Measurements from ENCODE around the gene OR6S1.
"Not testable (repeated sequence)": the region's sequence is repeated elsewhere in the genome, so short reads cannot be mapped to it uniquely, and the experiment has no call there.

OR6S1 gene

GRCh38 chr14:20642755-20643154 is 1.3 kb upstream of the OR6S1 start:
- H4K12ac ChIP-seq (ENCODE audit: low read depth, low read length); H3K14ac ChIP-seq (ENCODE audit: low read length); H3K4me3 ChIP-seq (ENCODE audit: low read depth, low read length); H3K4me1 ChIP-seq (ENCODE audit: control insufficient read depth in 1 of 2, insufficient read depth in 2 of 2, low read length in 2 of 2); H2BK5ac ChIP-seq (ENCODE audit: low read depth, low read length, poor library complexity); H4K91ac ChIP-seq (ENCODE audit: low read depth, low read length); H2BK12ac ChIP-seq (ENCODE audit: low read length); H3K18ac ChIP-seq (ENCODE audit: low read length); H3K27ac ChIP-seq (ENCODE audit: low read depth, low read length); H3K27me3 ChIP-seq (ENCODE audit: insufficient read depth, low read length); H2AFZ ChIP-seq (ENCODE audit: insufficient read depth, low read length, poor library complexity); H3K79me2 ChIP-seq (ENCODE audit: control insufficient read depth, insufficient read depth, low read length, poor library complexity); H3K79me1 ChIP-seq (ENCODE audit: low read length); H4K8ac ChIP-seq (ENCODE audit: low read depth, low read length); H3K4me2 ChIP-seq (ENCODE audit: low read length); H3K9ac ChIP-seq (ENCODE audit: low read length); H2AK5ac ChIP-seq (ENCODE audit: low read length); DNase-seq; H3K4ac ChIP-seq (ENCODE audit: low read depth, low read length); H3K9me3 ChIP-seq (ENCODE audit: insufficient read depth, low read depth, low read length); H3K36me3 ChIP-seq (ENCODE audit: control insufficient read depth in 1 of 2, insufficient read depth in 2 of 2, low read length in 2 of 2); H3K23ac ChIP-seq (ENCODE audit: low read length); H2BK120ac ChIP-seq (ENCODE audit: insufficient read depth, low read length, poor library complexity): not testable (repeated sequence)
- WGBS (ENCODE audit: extremely low coverage, insufficient coverage, insufficient read length), result no CpG with 5 or more reads among the region's 3 CpGs

GRCh38 chr14:20642182-20642581 is 691 bp upstream of the OR6S1 start:
- no peak overlapping the region for H4K8ac ChIP-seq (ENCODE audit: low read depth, low read length)
- DNase-seq, result no peak
- H3K27me3 ChIP-seq (ENCODE audit: insufficient read depth, low read length), result no peaks in the 10 kb centered on the region
- H3K4me2 ChIP-seq (ENCODE audit: low read length), result no peak overlapping the region
- H3K4ac ChIP-seq (ENCODE audit: low read depth, low read length), result no peak overlapping the region
- H3K14ac ChIP-seq (ENCODE audit: low read length), result no peak overlapping the region
- H3K27ac ChIP-seq (ENCODE audit: low read depth, low read length), result no peak overlapping the region
- H4K12ac ChIP-seq (ENCODE audit: low read depth, low read length), result no peak overlapping the region
- no peak overlapping the region for H2AK5ac ChIP-seq (ENCODE audit: low read length)
- WGBS (ENCODE audit: extremely low coverage, insufficient coverage, insufficient read length), result no CpG with 5 or more reads among the region's 7 CpGs
- H3K9ac ChIP-seq (ENCODE audit: low read length), result no peak overlapping the region
- H3K23ac ChIP-seq (ENCODE audit: low read length), result no peak overlapping the region
- no peaks in the 10 kb centered on the region for H3K9me3 ChIP-seq (ENCODE audit: insufficient read depth, low read depth, low read length)
- no peaks in the 10 kb centered on the region for H3K4me1 ChIP-seq (ENCODE audit: control insufficient read depth in 1 of 2, insufficient read depth in 2 of 2, low read length in 2 of 2)
- no peaks in the 10 kb centered on the region for H3K79me1 ChIP-seq (ENCODE audit: low read length)
- no peak overlapping the region for H2AFZ ChIP-seq (ENCODE audit: insufficient read depth, low read length, poor library complexity)
- no peak overlapping the region for H2BK12ac ChIP-seq (ENCODE audit: low read length)
- H3K79me2 ChIP-seq (ENCODE audit: control insufficient read depth, insufficient read depth, low read length, poor library complexity), result no peaks in the 10 kb centered on the region
- H4K91ac ChIP-seq (ENCODE audit: low read depth, low read length), result no peak overlapping the region
- no peaks in the 10 kb centered on the region for H3K36me3 ChIP-seq (ENCODE audit: control insufficient read depth in 1 of 2, insufficient read depth in 2 of 2, low read length in 2 of 2)
- no peak overlapping the region for H2BK120ac ChIP-seq (ENCODE audit: insufficient read depth, low read length, poor library complexity)
- no peak overlapping the region for H3K4me3 ChIP-seq (ENCODE audit: low read depth, low read length)
- H2BK5ac ChIP-seq (ENCODE audit: low read depth, low read length, poor library complexity), result no peak overlapping the region
- no peak overlapping the region for H3K18ac ChIP-seq (ENCODE audit: low read length)

GRCh38 chr14:20632831-20633691 is 8.4 kb downstream of the OR6S1 start:
- Histone ChIP-seq H4K91ac (ENCODE audit: low read depth, low read length) (no peak overlapping the region), H3K4ac (ENCODE audit: low read depth, low read length) (no peak overlapping the region), H3K23ac (ENCODE audit: low read length) (no peak overlapping the region), H3K4me3 (ENCODE audit: low read depth, low read length) (peak overlapping the region; percentile 67), H3K79me2 (ENCODE audit: control insufficient read depth, insufficient read depth, low read length, poor library complexity) (no peaks in the 10 kb centered on the region), H3K27me3 (ENCODE audit: insufficient read depth, low read length) (no peaks in the 10 kb centered on the region), H4K12ac (ENCODE audit: low read depth, low read length) (no peak overlapping the region), H3K4me1 (ENCODE audit: control insufficient read depth in 1 of 2, insufficient read depth in 2 of 2, low read length in 2 of 2) (peaks cover 8 to 10% of the 10 kb centered on the region in 2 experiments), H2BK12ac (ENCODE audit: low read length) (no peak overlapping the region), H2BK5ac (ENCODE audit: low read depth, low read length, poor library complexity) (no peak overlapping the region), H2AK5ac (ENCODE audit: low read length) (no peak overlapping the region), H3K4me2 (ENCODE audit: low read length) (peak overlapping the region; percentile 77), H3K36me3 (ENCODE audit: control insufficient read depth in 1 of 2, insufficient read depth in 2 of 2, low read length in 2 of 2) (no peaks in the 10 kb centered on the region), H2AFZ (ENCODE audit: insufficient read depth, low read length, poor library complexity) (peak overlapping the region; percentile 66), H3K27ac (ENCODE audit: low read depth, low read length) (no peak overlapping the region), H3K79me1 (ENCODE audit: low read length) (no peaks in the 10 kb centered on the region), H2BK120ac (ENCODE audit: insufficient read depth, low read length, poor library complexity) (no peak overlapping the region), H4K8ac (ENCODE audit: low read depth, low read length) (no peak overlapping the region), H3K18ac (ENCODE audit: low read length) (no peak overlapping the region), H3K9me3 (ENCODE audit: insufficient read depth, low read depth, low read length) (no peaks in the 10 kb centered on the region), H3K9ac (ENCODE audit: low read length) (no peak overlapping the region), H3K14ac (ENCODE audit: low read length) (no peak overlapping the region)
- WGBS (ENCODE audit: extremely low coverage, insufficient coverage, insufficient read length), result no CpG with 5 or more reads among the region's 45 CpGs
- DNase-seq, result peak; percentile 67 to 85

- Histone ChIP-seq H2BK5ac (ENCODE audit: low read depth, low read length, poor library complexity) (no peak overlapping the region), H3K14ac (ENCODE audit: low read length) (no peak overlapping the region), H4K91ac (ENCODE audit: low read depth, low read length) (no peak overlapping the region), H2BK120ac (ENCODE audit: insufficient read depth, low read length, poor library complexity) (no peak overlapping the region), H2AK5ac (ENCODE audit: low read length) (no peak overlapping the region), H3K9me3 (ENCODE audit: insufficient read depth, low read depth, low read length) (no peaks in the 10 kb centered on the region), H3K18ac (ENCODE audit: low read length) (no peak overlapping the region), H3K79me2 (ENCODE audit: control insufficient read depth, insufficient read depth, low read length, poor library complexity) (no peaks in the 10 kb centered on the region), H4K8ac (ENCODE audit: low read depth, low read length) (no peak overlapping the region), H3K4ac (ENCODE audit: low read depth, low read length) (no peak overlapping the region), H3K27ac (ENCODE audit: low read depth, low read length) (no peak overlapping the region), H3K79me1 (ENCODE audit: low read length) (no peaks in the 10 kb centered on the region), H3K4me1 (ENCODE audit: control insufficient read depth in 1 of 2, insufficient read depth in 2 of 2, low read length in 2 of 2) (peaks cover 8 to 10% of the 10 kb centered on the region in 2 experiments), H3K23ac (ENCODE audit: low read length) (no peak overlapping the region), H3K4me2 (ENCODE audit: low read length) (peak overlapping the region; percentile 77), H2AFZ (ENCODE audit: insufficient read depth, low read length, poor library complexity) (no peak overlapping the region), H3K9ac (ENCODE audit: low read length) (no peak overlapping the region), H2BK12ac (ENCODE audit: low read length) (no peak overlapping the region), H4K12ac (ENCODE audit: low read depth, low read length) (no peak overlapping the region), H3K4me3 (ENCODE audit: low read depth, low read length) (peak overlapping the region; percentile 67), H3K27me3 (ENCODE audit: insufficient read depth, low read length) (no peaks in the 10 kb centered on the region), H3K36me3 (ENCODE audit: control insufficient read depth in 1 of 2, insufficient read depth in 2 of 2, low read length in 2 of 2) (no peaks in the 10 kb centered on the region)
- DNase-seq, result peak in 1 of 2 donors; percentile 44
- no CpG with 5 or more reads among the region's 19 CpGs for WGBS (ENCODE audit: extremely low coverage, insufficient coverage, insufficient read length)
Measured at GRCh38 chr14:20632448-20632830, 9.1 kb downstream of the OR6S1 start.
